Measurements from ENCODE around the gene CCR2. TPM values are rescaled to one million over a fixed set of nuclear protein-coding genes. Genes with fewer than 3 reads are reported as not detected.
A peak's percentile ranks its signal among the peaks of the same experiment; 100 is the strongest.

Gene CCR2
- total RNA-seq (1 to 10 TPM; 8.0 to 8.8 TPM), polyA plus RNA-seq (10 to 100 TPM in 1 of 2 donors, 1 to 10 TPM in 1; 1.7 to 21.2 TPM)
- long read RNA-seq, donor 1 = 0 reads
- long read RNA-seq, donor 2 = 0 reads
- long read RNA-seq, donor 3, partial matches to known transcripts = 0 of 1 reads
- long read RNA-seq, donor 3, other reads (novel, unspliced or antisense) = 0 of 1 reads
- long read RNA-seq, donor 4 = 0 reads
- long read RNA-seq, donor 5, partial matches to known transcripts = 0 of 1 reads
- long read RNA-seq, donor 5, other reads (novel, unspliced or antisense) = 0 of 1 reads

GRCh38 chr3:46353647-46354410 lies at the start of gene CCR2:
Gene CCR2, plus strand, starts transcription at chr3:46354111. Its CDS starts 3,417 bp downstream, at chr3:46357528.
- DNase-seq (no peak), ATAC-seq (ENCODE audit: insufficient read depth, low FRiP score) (no peak)
- H3K9me3 ChIP-seq (ENCODE audit: control insufficient read depth in 4 of 4, insufficient read depth in 3 of 4, low read length in 3 of 4) = no peaks in the 10 kb centered on the region
- WGBS, 2 donors = 45 to 66% methylated on average over 7 of the region's 7 CpGs
- H3K4me3 ChIP-seq = no peak within 1 kb of the TSS
- H3K9ac ChIP-seq (ENCODE audit: insufficient read depth in 1 of 2, low read length in 2 of 2) = no peak within 1 kb of the TSS
- TF ChIP-seq, protein P1, sequence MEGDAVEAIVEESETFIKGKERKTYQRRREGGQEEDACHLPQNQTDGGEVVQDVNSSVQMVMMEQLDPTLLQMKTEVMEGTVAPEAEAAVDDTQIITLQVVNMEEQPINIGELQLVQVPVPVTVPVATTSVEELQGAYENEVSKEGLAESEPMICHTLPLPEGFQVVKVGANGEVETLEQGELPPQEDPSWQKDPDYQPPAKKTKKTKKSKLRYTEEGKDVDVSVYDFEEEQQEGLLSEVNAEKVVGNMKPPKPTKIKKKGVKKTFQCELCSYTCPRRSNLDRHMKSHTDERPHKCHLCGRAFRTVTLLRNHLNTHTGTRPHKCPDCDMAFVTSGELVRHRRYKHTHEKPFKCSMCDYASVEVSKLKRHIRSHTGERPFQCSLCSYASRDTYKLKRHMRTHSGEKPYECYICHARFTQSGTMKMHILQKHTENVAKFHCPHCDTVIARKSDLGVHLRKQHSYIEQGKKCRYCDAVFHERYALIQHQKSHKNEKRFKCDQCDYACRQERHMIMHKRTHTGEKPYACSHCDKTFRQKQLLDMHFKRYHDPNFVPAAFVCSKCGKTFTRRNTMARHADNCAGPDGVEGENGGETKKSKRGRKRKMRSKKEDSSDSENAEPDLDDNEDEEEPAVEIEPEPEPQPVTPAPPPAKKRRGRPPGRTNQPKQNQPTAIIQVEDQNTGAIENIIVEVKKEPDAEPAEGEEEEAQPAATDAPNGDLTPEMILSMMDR (IDR thresholded peaks at IDR 0.05; ENCODE audit: control extremely low read depth, extremely low read depth) = no peak
- H3K27ac ChIP-seq (ENCODE audit: low read depth in 1 of 2, low read length in 1 of 2) = peak within 1 kb of the TSS in 1 of 2 donors; percentile 55
- peaks cover 0 to 4% (median 0%) of the 10 kb centered on the region in 5 donors for H3K4me1 ChIP-seq (ENCODE audit: control insufficient read depth in 5 of 5, insufficient read depth in 5 of 5, low read length in 5 of 5)
- H3K27me3 ChIP-seq (ENCODE audit: control insufficient read depth in 3 of 3, insufficient read depth in 3 of 3, low read length in 2 of 3) = peaks cover 0 to 11% (median under 1%) of the 10 kb centered on the region in 3 donors
- no peaks in the 10 kb centered on the region for H3K36me3 ChIP-seq (ENCODE audit: control insufficient read depth in 4 of 4, insufficient read depth in 4 of 4, low read length in 4 of 4)

- TF ChIP-seq, protein P1 (IDR thresholded peaks at IDR 0.05; ENCODE audit: control extremely low read depth, extremely low read depth) = no peak
Observed at GRCh38 chr3:46304739-46305138, 49.2 kb upstream of the CCR2 start.

DNA sequence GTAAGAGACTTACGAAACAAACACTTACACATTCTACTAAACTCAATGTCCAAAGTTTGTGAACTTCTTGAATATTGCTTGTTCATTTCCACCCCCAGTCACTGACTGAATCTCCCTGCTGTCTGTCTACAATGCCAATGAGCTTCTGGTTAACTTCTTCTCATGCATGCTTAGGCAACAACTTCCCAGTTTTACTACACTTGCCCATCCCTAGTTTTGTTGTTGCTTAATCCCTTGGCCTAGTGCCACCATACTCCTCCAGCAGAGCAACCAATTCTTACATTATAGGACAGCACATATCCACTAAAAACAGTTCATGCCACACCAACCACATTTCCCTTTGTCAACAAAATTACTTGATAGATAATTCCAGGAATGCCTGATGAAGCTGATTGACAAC lies 40.9 kb upstream of the CCR2 start:
- no peaks in the 10 kb centered on the region for H3K27me3 ChIP-seq (ENCODE audit: control insufficient read depth in 3 of 3, insufficient read depth in 3 of 3, low read length in 2 of 3)
- WGBS, 2 donors = 24 to 45% methylated on average over 1 of the region's 1 CpG
- TF ChIP-seq, protein P1 (IDR thresholded peaks at IDR 0.05; ENCODE audit: control extremely low read depth, extremely low read depth) = no peak
- H3K27ac ChIP-seq (ENCODE audit: low read depth in 1 of 2, low read length in 1 of 2) = no peak overlapping the region
- DNase-seq = peak; percentile 49 to 87 (median 61)
- no peaks in the 10 kb centered on the region for H3K36me3 ChIP-seq (ENCODE audit: control insufficient read depth in 4 of 4, insufficient read depth in 4 of 4, low read length in 4 of 4)
- ATAC-seq (ENCODE audit: insufficient read depth, low FRiP score) = no peak
- H3K9me3 ChIP-seq (ENCODE audit: control insufficient read depth in 4 of 4, insufficient read depth in 3 of 4, low read length in 3 of 4) = no peaks in the 10 kb centered on the region
- no peak overlapping the region for H3K9ac ChIP-seq (ENCODE audit: insufficient read depth in 1 of 2, low read length in 2 of 2)
- peaks cover 0 to 3% (median 0%) of the 10 kb centered on the region in 5 donors for H3K4me1 ChIP-seq (ENCODE audit: control insufficient read depth in 5 of 5, insufficient read depth in 5 of 5, low read length in 5 of 5)
- no peak overlapping the region for H3K4me3 ChIP-seq

More at GRCh38 chr3:46304739-46305138, 49.2 kb upstream of the CCR2 start:
- ATAC-seq (ENCODE audit: insufficient read depth, low FRiP score) (no peak), DNase-seq (no peak)
- Histone ChIP-seq H3K4me3 (no peak overlapping the region), H3K27ac (ENCODE audit: low read depth in 1 of 2, low read length in 1 of 2) (no peak overlapping the region), H3K4me1 (ENCODE audit: control insufficient read depth in 5 of 5, insufficient read depth in 5 of 5, low read length in 5 of 5) (no peaks in the 10 kb centered on the region), H3K27me3 (ENCODE audit: control insufficient read depth in 3 of 3, insufficient read depth in 3 of 3, low read length in 2 of 3) (peaks cover 0 to 6% (median 0%) of the 10 kb centered on the region in 3 donors), H3K36me3 (ENCODE audit: control insufficient read depth in 4 of 4, insufficient read depth in 4 of 4, low read length in 4 of 4) (no peaks in the 10 kb centered on the region), H3K9me3 (ENCODE audit: control insufficient read depth in 4 of 4, insufficient read depth in 3 of 4, low read length in 3 of 4) (no peaks in the 10 kb centered on the region), H3K9ac (ENCODE audit: insufficient read depth in 1 of 2, low read length in 2 of 2) (no peak overlapping the region)
- WGBS, 2 donors = 82 to 92% methylated on average over 3 of the region's 3 CpGs

Data from lung (tissue), 16 donors.